Naive B cell (primary cell): ENCODE data around the gene MICAL2. TPM values are rescaled to one million over a fixed set of nuclear protein-coding genes. Genes with fewer than 3 reads are reported as not detected.

ENCODE experiments used
- ATAC-seq, 2 donors: fragments of 150-1000 bp; cut with Tn5 transposase; 2 replicates each; pipeline ENCODE4 v1.10.0; 2021; ENCODE audit warnings: low read depth in 2 of 2, mild to moderate bottlenecking in 2 of 2, moderate library complexity in 2 of 2
- DNase-seq: peaks from one replicate; pipeline ENCODE4 v3.0.0; 2022
- H3K27ac Mint-ChIP-seq, 6 donors: one replicate each; pipeline ENCODE4 v1.8.0; 2020 to 2022; ENCODE audit warnings: mild to moderate bottlenecking in 6 of 6, mixed read lengths in 6 of 6, moderate library complexity in 5 of 6, inconsistent platforms in 2 of 6
- H3K27me3 Mint-ChIP-seq, 3 donors: one replicate each; pipeline ENCODE4 v1.8.0; 2021 to 2022; ENCODE audit warnings: mixed read lengths in 3 of 3, mild to moderate bottlenecking in 1 of 3
- H3K36me3 Mint-ChIP-seq, 2 donors: one replicate each; pipeline ENCODE4 v1.8.0; 2020 to 2022; ENCODE audit warnings: mixed read lengths in 2 of 2, inconsistent platforms in 1 of 2, mild to moderate bottlenecking in 1 of 2
- H3K4me1 Mint-ChIP-seq, 3 donors: one replicate each; pipeline ENCODE4 v1.8.0; 2020 to 2022; ENCODE audit warnings: mixed read lengths in 3 of 3, inconsistent platforms in 1 of 3, mild to moderate bottlenecking in 1 of 3, moderate library complexity in 1 of 3
- H3K4me3 Mint-ChIP-seq, 8 donors: one replicate each; pipeline ENCODE4 v1.8.0; 2020 to 2022; ENCODE audit warnings: mild to moderate bottlenecking in 8 of 8, mixed read lengths in 8 of 8, moderate library complexity in 8 of 8, inconsistent platforms in 2 of 8
- H3K9me3 Mint-ChIP-seq, 7 donors: one replicate each; pipeline ENCODE4 v1.8.0; 2020 to 2022; ENCODE audit warnings: mixed read lengths in 7 of 7, mild to moderate bottlenecking in 5 of 7, inconsistent platforms in 2 of 7, moderate library complexity in 1 of 7
- polyA plus RNA-seq, 6 donors: library from polyadenylated mRNA; unstranded; fragments of 300-500 nt; fragmentation: Illumina TruSeq; gene quantifications; one replicate each; pipeline ENCODE4 v1.2.3, GENCODE V29; 2021; ENCODE audit warnings: low read depth in 6 of 6

Gene MICAL2
- polyA plus RNA-seq, 6 donors from 2014 or later = 0.05 to 1.3 TPM; not detected in 4

DNA sequence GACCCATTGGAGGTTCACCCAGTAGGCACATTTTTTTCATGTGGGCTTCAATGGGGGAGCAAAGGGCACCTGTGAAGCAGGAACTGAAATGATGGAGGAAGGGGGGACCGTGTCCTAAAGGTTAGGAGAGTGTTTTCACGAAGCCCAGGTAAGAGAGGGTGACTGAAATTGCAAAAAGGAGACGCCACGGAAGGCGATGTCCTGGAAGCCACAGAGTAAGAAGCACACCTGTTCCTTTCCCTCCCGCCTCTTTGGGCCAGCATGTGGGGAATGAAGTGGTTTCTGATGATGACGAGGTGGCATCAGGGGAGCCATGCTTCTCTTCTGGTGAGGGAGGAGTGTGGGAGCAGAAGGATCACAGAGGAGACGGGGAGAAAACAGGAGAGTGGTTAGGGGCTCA is 37.0 kb upstream of the MICAL2 start:
- peaks cover 14 to 31% (median 17%) of the 10 kb centered on the region in 3 donors for H3K27me3 Mint-ChIP-seq
- H3K36me3 Mint-ChIP-seq = no peaks in the 10 kb centered on the region
- DNase-seq = no peak
- no peaks in the 10 kb centered on the region for H3K4me1 Mint-ChIP-seq
- H3K27ac Mint-ChIP-seq = no peak overlapping the region
- ATAC-seq = no peak
- H3K4me3 Mint-ChIP-seq = no peak overlapping the region
- H3K9me3 Mint-ChIP-seq = peaks cover 0 to 6% (median 0%) of the 10 kb centered on the region in 7 donors

DNA sequence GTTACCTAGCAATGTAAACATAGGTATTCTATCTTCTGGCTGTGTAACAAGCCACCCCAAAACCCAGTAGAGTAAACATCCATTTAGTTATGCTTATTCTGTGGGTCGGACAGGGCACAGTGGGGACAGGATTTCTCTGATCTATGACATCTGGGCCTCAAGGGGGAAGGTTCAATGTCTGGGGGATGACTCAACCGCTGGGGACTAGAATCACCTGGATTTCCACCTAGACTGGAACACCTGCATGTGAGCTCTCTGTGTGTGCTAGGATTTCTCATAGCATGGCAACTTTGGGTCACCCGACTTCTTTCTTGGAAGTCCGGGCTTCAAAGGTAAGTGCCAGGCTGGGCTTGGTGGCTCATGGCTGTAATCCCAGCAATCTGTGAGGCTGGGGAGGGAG is 36.5 kb upstream of the MICAL2 start:
- Mint-ChIP-seq H3K27me3 (peaks cover 16 to 34% (median 17%) of the 10 kb centered on the region in 3 donors), H3K4me1 (no peaks in the 10 kb centered on the region), H3K9me3 (peaks cover 0 to 6% (median 1%) of the 10 kb centered on the region in 7 donors), H3K36me3 (no peaks in the 10 kb centered on the region), H3K4me3 (no peak overlapping the region), H3K27ac (no peak overlapping the region)
- no peak for DNase-seq
- ATAC-seq = no peak

DNA sequence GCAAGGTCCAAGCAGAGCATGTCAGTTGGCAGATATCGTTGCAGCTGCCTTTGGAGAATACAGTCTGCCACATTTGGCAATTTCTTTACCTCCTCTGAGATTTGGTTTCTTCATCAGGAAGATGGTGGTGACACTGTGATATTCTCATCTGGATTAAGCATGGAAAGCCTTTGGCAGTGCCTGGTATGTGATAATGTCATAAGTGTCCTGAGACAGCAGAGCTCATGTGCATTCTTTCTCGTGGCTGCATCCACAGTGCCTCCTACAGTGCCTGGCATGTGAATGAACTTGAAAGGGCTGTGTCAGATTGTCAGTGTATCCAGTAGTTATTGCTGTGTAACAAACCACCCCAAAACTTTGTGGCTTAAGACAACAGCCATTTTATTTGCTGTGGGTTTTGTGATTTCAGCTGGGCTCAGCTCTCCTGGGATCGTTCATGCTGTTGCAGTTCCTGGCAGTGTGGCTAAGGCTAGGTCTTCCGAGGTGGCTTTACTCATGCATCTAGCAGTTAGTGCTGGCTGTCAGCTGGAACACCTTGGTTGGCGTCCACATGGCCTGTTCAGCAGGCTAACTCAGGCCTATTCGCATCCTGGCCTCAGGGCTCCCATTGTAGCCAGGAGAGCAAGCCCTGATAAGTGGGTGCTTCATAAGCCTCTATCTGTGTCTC is 35.7 kb upstream of the MICAL2 start:
- Mint-ChIP-seq H3K27ac (peak overlapping the region in 1 of 6 donors; percentile 45), H3K4me1 (no peaks in the 10 kb centered on the region), H3K36me3 (no peaks in the 10 kb centered on the region), H3K27me3 (peaks cover 17 to 28% (median 18%) of the 10 kb centered on the region in 3 donors), H3K4me3 (no peak overlapping the region), H3K9me3 (peaks cover 0 to 6% (median 4%) of the 10 kb centered on the region in 7 donors)
- no peak for ATAC-seq
- DNase-seq = no peak

DNA sequence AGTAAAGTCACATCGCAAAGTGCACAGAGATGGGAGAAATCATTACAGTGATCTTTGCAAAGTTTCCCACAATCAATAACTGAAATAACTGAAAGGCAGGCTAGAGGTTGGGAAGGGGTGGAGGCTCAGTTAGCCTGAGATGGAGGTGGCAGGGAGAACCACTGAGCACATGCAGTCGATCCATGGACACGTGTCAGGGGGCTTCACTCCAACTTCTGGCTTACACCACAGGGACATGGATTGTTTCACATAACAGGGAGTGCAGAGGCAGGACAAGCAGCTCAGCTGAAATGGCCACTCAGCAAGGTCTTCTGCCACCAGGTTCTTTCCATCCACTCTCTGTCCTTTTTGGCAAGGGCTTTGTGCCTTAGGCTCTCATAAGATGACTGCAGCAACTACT is 35.1 kb upstream of the MICAL2 start:
- no peaks in the 10 kb centered on the region for H3K4me1 Mint-ChIP-seq
- H3K4me3 Mint-ChIP-seq = no peak overlapping the region
- no peak overlapping the region for H3K27ac Mint-ChIP-seq
- no peak for ATAC-seq
- peaks cover 0 to 6% (median 4%) of the 10 kb centered on the region in 7 donors for H3K9me3 Mint-ChIP-seq
- peaks cover 17 to 28% (median 20%) of the 10 kb centered on the region in 3 donors for H3K27me3 Mint-ChIP-seq
- no peaks in the 10 kb centered on the region for H3K36me3 Mint-ChIP-seq
- DNase-seq = no peak

DNA sequence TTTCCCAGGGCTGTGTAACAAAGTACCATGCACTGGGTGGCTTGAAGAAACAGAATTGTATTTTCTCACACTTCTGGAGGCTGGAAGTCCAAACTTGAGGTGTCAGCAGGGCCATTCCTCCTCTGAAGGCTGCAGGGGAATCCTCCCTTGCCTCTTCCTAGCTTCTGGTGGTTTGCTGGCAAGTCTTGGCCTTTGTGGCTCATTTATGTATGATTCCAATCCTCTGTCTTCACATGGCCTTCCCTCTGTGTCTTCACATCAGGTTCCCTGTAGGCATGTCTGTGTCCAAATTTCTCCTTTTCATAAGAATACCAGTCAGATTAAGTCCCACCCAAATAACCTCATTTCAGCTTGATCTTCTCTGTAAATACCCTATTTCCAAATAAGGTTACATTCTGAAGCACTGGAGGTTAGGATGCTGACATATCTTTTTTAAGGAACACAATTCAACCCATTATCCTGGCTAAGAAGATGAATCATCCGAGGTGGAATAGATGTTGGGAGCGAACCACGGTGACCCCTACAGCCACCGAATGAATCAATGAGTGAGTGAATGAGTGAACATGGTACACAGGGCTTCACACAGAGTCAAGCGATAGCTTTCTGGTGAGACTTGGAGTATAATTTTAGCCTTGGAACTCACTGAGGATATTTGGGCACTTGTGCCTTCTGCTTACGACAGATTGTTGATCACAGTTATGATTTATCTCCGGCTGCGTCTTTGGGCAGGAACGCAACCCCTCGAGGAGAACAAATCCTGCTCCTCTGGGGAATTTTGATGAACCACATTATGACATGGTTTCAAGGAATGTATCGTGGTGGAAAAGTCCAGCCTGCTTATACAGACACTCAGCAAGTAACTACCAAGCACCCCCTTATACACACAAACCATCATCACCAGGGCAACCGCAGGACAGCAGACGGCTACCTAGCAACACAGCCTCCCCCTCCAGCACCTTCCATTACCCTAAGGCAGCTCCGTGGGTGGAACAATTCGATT is 34.3 kb upstream of the MICAL2 start:
- Mint-ChIP-seq H3K4me1 (no peaks in the 10 kb centered on the region), H3K9me3 (peaks cover 0 to 6% (median 4%) of the 10 kb centered on the region in 7 donors), H3K27me3 (peaks cover 17 to 28% (median 22%) of the 10 kb centered on the region in 3 donors), H3K4me3 (no peak overlapping the region), H3K27ac (peak overlapping the region in 1 of 6 donors; percentile 41), H3K36me3 (no peaks in the 10 kb centered on the region)
- no peak for DNase-seq
- ATAC-seq = no peak

DNA sequence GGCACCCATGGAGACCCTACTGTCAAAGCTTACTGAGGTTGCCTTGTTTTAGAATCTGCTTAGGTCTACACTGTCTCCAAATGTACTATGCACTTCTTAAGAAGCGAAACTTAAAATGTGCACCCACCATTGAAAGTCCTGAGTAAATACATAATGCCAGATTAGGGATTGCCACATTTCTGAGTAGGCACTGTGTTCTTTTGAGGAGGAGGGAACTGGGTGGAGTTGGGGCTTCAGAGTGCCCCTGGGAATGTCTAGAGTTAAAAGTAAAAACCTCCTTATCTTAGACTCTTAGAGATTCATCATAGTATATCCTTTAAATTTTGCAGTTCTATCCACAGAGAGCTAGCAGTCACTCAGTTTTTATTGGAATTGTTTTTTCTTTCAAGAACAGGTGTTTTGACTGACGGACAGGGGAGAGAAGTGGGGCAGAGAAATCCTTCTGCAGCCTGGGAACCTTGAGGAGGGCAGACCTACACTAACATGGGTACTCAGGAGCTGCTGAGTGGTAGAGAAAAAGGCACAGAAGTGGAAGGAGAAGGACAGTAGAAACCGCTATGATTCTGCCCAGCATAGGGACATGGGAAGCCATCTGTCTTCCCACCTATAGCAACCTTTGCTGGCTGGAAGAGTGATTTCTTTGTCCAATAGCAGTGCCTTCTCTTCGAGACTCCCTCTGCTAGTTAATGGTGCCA is 33.4 kb upstream of the MICAL2 start:
- Mint-ChIP-seq H3K9me3 (peaks cover 0 to 6% (median 4%) of the 10 kb centered on the region in 7 donors), H3K27ac (no peak overlapping the region), H3K4me3 (no peak overlapping the region), H3K4me1 (no peaks in the 10 kb centered on the region), H3K27me3 (peaks cover 17 to 28% (median 22%) of the 10 kb centered on the region in 3 donors), H3K36me3 (no peaks in the 10 kb centered on the region)
- ATAC-seq (no peak), DNase-seq (no peak)

DNA sequence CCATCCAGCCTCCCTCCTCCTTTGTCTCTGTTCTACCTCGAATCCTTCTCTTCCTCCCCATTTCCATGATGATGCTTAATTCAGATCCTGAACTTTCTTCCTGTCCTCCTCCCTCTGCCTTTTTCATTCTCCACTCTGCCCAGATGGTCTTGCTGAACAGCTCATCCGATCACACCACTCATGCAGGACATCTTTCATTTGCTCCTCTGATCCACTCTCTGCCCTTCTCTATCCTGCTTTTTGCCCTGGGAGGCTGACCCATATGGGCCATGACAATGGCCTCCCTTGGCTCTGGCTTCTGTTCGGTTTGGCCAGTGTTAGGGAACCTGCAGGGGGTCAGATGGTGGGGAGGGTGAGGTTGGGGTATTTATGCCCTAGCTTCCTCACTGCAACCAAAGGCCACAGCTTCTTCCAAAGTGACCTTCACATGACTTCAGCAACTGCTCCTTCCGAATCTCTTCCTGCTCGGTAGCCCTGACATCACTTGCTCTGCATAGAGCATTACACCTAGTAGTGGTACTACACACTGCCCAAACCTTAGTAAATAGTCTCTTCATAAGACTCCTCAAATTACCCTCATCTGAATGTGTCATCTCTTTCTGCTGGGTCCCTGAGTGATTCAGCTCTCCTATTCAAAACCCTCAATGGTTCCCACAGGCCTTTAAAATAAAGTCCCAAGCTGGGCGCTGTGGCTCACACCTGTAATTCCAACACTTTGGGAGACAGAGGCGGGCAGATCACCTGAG is 32.7 kb upstream of the MICAL2 start:
- Mint-ChIP-seq H3K36me3 (no peaks in the 10 kb centered on the region), H3K27ac (no peak overlapping the region), H3K4me1 (no peaks in the 10 kb centered on the region), H3K9me3 (peaks cover 0 to 6% (median 4%) of the 10 kb centered on the region in 7 donors), H3K27me3 (peaks cover 17 to 25% (median 22%) of the 10 kb centered on the region in 3 donors), H3K4me3 (peak overlapping the region in 1 of 8 donors; percentile 1)
- ATAC-seq (no peak), DNase-seq (no peak)

DNA sequence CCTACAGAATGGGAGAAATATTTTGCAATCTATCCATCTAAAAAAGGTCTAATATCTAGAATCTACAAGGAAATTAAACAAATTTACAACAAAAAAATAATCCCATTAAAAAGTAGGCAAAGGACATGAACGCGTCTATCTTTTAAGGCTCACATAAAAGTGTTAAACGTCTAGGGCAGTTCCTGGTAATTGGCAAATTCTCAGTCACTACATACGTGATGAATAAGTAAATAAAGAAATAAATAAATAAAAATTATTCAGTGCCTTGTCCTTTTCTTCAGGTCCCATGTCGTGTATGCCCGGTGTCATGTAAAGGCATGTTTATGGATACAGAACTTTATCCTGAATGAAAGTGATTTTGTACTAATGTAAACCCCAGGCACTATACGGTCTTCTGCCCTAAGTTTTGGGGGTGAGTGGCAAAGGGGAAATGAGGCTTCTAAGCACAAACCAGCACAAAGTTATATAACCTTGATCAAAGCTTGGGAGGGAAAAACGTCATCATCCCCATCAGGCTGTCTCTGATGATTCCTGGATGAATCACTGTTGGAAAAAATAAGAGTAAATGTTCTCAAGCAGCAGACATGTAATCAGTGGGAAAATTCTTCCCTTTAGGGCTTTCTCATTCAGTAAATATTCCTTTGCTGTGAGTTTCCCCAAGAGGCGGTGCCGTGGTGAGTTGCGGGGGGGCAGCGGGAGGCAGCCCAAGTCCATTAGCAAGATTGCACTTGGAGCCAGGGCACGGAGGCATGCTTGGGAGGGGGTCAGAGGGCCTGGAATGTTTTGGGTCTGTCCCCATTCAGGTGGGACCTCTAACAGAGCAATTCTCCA is 30.4 kb upstream of the MICAL2 start:
- DNase-seq (no peak), ATAC-seq (no peak)
- Mint-ChIP-seq H3K4me3 (no peak overlapping the region), H3K4me1 (no peaks in the 10 kb centered on the region), H3K27me3 (peaks cover 8 to 15% (median 8%) of the 10 kb centered on the region in 3 donors), H3K36me3 (no peaks in the 10 kb centered on the region), H3K27ac (no peak overlapping the region), H3K9me3 (peaks cover 3 to 10% (median 6%) of the 10 kb centered on the region in 7 donors)

DNA sequence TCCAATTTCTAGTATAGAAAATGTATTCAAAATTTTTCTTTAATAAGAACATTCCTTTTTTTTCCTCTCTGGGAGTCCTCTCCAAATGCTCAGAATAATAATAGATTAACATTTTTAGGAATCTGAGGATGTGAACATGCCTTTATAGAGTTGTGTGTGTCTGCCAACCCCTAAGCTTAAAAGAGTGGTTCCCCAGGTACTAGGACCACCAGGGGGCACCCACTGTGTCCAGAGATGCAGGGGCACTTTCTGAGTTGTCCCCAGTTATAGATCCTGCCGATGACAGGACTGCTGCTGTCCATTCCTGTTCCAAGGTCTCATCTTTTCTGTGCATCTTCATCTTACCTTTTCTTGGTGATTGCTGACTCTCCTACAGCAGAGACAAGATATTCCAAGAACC is 27.0 kb upstream of the MICAL2 start:
- H3K9me3 Mint-ChIP-seq = peaks cover 0 to 14% (median 5%) of the 10 kb centered on the region in 7 donors

DNA sequence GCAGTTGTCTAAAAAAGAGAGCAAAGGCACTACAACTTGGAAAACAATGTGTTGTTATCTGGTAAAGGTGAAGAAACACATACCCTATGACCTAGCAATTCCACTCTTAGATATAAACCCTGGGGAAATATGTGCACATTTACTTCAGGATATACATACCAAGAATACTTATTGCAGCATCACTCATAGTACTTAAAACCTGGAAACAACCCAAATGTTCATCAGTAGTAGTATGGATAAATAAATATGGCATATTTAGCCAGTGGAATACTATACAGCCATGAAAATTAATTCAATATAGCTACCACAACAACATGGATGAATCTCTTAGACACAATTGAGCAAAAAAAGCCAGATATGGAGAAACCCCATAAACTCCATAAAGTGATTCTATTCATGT is 26.1 kb upstream of the MICAL2 start:
- Mint-ChIP-seq H3K27me3 (peaks cover 0 to 7% (median 0%) of the 10 kb centered on the region in 3 donors), H3K4me3 (no peak overlapping the region), H3K4me1 (peaks cover 0 to 5% (median 2%) of the 10 kb centered on the region in 3 donors), H3K9me3 (peaks cover 0 to 11% (median 5%) of the 10 kb centered on the region in 7 donors), H3K36me3 (no peaks in the 10 kb centered on the region), H3K27ac (peak overlapping the region in 1 of 6 donors; percentile 1)
- ATAC-seq (no peak), DNase-seq (no peak)

More for the DNA sequence above, 27.0 kb upstream of the MICAL2 start:
- DNase-seq (no peak), ATAC-seq (no peak)
- no peak overlapping the region for H3K4me3 Mint-ChIP-seq
- no peaks in the 10 kb centered on the region for H3K36me3 Mint-ChIP-seq
- H3K27ac Mint-ChIP-seq = no peak overlapping the region
- peaks cover 0 to 12% (median 6%) of the 10 kb centered on the region in 3 donors for H3K27me3 Mint-ChIP-seq
- H3K4me1 Mint-ChIP-seq = peaks cover 0 to 5% (median 0%) of the 10 kb centered on the region in 3 donors

DNA sequence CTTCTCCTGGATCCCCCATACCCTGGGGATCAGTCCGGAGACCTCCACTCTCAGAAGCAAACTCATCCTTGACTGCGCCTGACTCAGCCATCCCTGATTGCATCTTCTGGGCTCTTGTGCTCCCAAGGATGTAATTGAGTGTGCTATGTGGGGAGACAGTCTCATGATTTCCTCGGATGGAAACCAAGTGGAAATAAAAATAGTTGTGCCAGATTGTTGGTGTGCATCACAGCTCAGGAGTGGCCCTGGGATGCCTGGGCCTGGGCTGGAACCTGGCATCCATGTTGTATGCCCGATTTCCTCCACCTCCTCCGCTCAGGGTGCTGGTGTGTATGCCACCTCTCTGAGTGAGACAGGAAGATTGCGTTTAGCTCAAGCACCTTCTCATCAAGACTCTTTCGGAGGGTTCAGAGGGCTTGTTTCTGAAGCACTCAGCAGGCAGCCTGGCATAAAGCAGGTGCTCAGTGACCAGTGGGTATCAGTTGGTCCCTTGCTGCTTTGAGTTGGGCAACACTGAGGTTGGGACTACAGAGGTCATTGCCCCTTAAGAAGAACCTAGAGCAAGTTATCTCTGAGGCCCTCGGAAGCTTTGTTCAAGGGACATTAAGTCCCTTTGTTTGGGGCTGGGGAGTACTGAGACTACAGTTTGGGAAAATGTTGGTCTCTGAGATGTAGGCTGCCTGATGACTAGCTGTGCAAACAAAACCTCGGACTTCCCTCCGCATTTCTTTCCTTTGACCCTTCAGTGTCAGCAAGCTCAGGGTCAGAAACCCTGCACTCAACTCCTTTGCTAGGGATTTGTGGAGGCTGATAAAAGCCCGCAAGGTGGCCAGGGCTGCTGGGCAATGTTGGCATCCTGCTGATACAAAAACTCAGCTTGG is 24.8 kb upstream of the MICAL2 start:
- Mint-ChIP-seq H3K4me3 (no peak overlapping the region), H3K36me3 (no peaks in the 10 kb centered on the region), H3K27ac (no peak overlapping the region), H3K9me3 (peaks cover 0 to 10% (median 4%) of the 10 kb centered on the region in 7 donors), H3K27me3 (peaks cover 0 to 3% (median 0%) of the 10 kb centered on the region in 3 donors), H3K4me1 (peaks cover 8 to 12% (median 10%) of the 10 kb centered on the region in 3 donors)
- ATAC-seq (no peak), DNase-seq (no peak)
